ENCODE data around the gene PTGER4.

DNA sequence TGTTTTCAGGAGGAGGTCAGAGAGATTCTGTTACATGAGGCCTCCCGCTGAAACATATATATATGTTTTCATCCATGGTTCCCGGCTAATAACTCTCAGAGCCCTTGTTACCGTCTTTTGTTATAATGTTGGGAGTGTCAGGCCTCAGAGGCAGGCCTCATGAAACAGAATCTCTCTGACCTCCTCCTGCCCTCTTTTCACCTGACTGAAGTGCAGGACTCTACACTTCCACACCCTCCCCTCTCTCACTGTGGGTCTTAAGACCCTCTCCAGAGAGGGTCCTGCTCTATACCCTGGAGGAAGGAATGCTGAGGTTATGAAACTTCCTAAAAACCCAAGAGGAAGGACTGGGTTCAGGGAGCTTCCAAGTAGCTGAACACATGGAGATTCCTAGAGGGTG is 28.5 kb upstream of the PTGER4 start:
- TF ChIP-seq, protein P1, sequence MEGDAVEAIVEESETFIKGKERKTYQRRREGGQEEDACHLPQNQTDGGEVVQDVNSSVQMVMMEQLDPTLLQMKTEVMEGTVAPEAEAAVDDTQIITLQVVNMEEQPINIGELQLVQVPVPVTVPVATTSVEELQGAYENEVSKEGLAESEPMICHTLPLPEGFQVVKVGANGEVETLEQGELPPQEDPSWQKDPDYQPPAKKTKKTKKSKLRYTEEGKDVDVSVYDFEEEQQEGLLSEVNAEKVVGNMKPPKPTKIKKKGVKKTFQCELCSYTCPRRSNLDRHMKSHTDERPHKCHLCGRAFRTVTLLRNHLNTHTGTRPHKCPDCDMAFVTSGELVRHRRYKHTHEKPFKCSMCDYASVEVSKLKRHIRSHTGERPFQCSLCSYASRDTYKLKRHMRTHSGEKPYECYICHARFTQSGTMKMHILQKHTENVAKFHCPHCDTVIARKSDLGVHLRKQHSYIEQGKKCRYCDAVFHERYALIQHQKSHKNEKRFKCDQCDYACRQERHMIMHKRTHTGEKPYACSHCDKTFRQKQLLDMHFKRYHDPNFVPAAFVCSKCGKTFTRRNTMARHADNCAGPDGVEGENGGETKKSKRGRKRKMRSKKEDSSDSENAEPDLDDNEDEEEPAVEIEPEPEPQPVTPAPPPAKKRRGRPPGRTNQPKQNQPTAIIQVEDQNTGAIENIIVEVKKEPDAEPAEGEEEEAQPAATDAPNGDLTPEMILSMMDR (IDR thresholded peaks at IDR 0.05; ENCODE audit: low read depth, low read length, missing input control), result no peak
- TF ChIP-seq GABPA (IDR thresholded peaks at IDR 0.05 in 1 of 2, conservative IDR thresholded peaks at IDR 0.05 in 1 of 2), result no peak
- no peak for TF ChIP-seq JUND (IDR thresholded peaks at IDR 0.05)
- TF ChIP-seq RAD21 (IDR thresholded peaks at IDR 0.05), result no peak
- TF ChIP-seq TAF1 (conservative IDR thresholded peaks at IDR 0.05), result no peak
- TF ChIP-seq, protein P2, sequence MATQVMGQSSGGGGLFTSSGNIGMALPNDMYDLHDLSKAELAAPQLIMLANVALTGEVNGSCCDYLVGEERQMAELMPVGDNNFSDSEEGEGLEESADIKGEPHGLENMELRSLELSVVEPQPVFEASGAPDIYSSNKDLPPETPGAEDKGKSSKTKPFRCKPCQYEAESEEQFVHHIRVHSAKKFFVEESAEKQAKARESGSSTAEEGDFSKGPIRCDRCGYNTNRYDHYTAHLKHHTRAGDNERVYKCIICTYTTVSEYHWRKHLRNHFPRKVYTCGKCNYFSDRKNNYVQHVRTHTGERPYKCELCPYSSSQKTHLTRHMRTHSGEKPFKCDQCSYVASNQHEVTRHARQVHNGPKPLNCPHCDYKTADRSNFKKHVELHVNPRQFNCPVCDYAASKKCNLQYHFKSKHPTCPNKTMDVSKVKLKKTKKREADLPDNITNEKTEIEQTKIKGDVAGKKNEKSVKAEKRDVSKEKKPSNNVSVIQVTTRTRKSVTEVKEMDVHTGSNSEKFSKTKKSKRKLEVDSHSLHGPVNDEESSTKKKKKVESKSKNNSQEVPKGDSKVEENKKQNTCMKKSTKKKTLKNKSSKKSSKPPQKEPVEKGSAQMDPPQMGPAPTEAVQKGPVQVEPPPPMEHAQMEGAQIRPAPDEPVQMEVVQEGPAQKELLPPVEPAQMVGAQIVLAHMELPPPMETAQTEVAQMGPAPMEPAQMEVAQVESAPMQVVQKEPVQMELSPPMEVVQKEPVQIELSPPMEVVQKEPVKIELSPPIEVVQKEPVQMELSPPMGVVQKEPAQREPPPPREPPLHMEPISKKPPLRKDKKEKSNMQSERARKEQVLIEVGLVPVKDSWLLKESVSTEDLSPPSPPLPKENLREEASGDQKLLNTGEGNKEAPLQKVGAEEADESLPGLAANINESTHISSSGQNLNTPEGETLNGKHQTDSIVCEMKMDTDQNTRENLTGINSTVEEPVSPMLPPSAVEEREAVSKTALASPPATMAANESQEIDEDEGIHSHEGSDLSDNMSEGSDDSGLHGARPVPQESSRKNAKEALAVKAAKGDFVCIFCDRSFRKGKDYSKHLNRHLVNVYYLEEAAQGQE (IDR thresholded peaks at IDR 0.05), result no peak
- TF ChIP-seq, protein P3, sequence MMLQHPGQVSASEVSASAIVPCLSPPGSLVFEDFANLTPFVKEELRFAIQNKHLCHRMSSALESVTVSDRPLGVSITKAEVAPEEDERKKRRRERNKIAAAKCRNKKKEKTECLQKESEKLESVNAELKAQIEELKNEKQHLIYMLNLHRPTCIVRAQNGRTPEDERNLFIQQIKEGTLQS (IDR thresholded peaks at IDR 0.05), result no peak
- no peak for TF ChIP-seq SP1 (IDR thresholded peaks at IDR 0.05)
- no peak for TF ChIP-seq FOXA2 (IDR thresholded peaks at IDR 0.05)
